Endothelial cell of umbilical vein (primary cell): Measurements from ENCODE around the gene AMIGO2. TPM values are rescaled to one million over a fixed set of nuclear protein-coding genes. Genes with fewer than 3 reads are reported as not detected.

Source experiments
- BruUV-seq: library from RNA; stranded (reverse); fragments of 400-500 nt; replicated peaks from 2 replicates; lab custom pipeline; 2021; lab: Mats Ljungman, UMichigan
- CTCF ChIA-PET: fragments of 300-600, 350-600 bp; sonication (Branson Sonifier 250); formaldehyde crosslinking; loops from one replicate; lab custom pipeline; 2021; ENCODE audit warnings: antibody characterized with exemption, inconsistent platforms; lab: Charles Lee
- POLR2A ChIA-PET: fragments of 300-600, 350-600 bp; sonication (Branson Sonifier 250); formaldehyde crosslinking; loops from one replicate; lab custom pipeline; 2021; ENCODE audit warnings: antibody characterized with exemption, inconsistent platforms; lab: Charles Lee
- DNase-seq: peaks from one replicate; pipeline ENCODE4 v3.0.0-alpha.2; 2011; ENCODE audit warnings: low read depth, low spot score
- FAIRE-seq: peaks from 2 replicates; lab custom pipeline; 2011; peaks lifted over from hg19 to GRCh38; lab: Jason Lieb, UNC
- H2AFZ ChIP-seq: 2 replicates; pipeline ENCODE4 v1.6.0; 2012; ENCODE audit warnings: low read depth, low read length, control low read depth, inconsistent platforms
- H3K27ac ChIP-seq: 2 replicates; pipeline ENCODE4 v1.5.1; 2011; ENCODE audit warnings: low read depth, mild to moderate bottlenecking, control low read depth, low read length, moderate library complexity; ENCODE audit not compliant: insufficient read depth
- H3K27me3 ChIP-seq, 2 experiments: 2 replicates each; pipeline versions ENCODE4 v1.6.0 to v1.6.1; 2011; ENCODE audit warnings: low read length in 2 of 2, mixed read lengths in 1 of 2; ENCODE audit not compliant: control insufficient read depth in 2 of 2, insufficient read depth in 2 of 2
- H3K36me3 ChIP-seq, 2 experiments: 2 replicates in 1 of 2; 3 replicates in 1 of 2; pipeline ENCODE4 v1.5.1; 2011; ENCODE audit warnings: low read length in 2 of 2, mild to moderate bottlenecking in 1 of 2, moderate library complexity in 1 of 2; ENCODE audit not compliant: control insufficient read depth in 2 of 2, insufficient read depth in 2 of 2; ENCODE audit errors: extremely low read depth in 1 of 2
- H3K4me1 ChIP-seq: 3 replicates; pipeline ENCODE4 v1.5.1; 2011; ENCODE audit warnings: mild to moderate bottlenecking, low read length; ENCODE audit not compliant: control insufficient read depth, insufficient read depth; ENCODE audit errors: extremely low read depth
- H3K4me2 ChIP-seq: 2 replicates; pipeline ENCODE4 v1.6.1; 2011; ENCODE audit warnings: low read length, control low read depth, mixed read lengths; ENCODE audit not compliant: insufficient read depth
- H3K4me3 ChIP-seq, 3 experiments: fragments of 200-600 bp in 1 of 3; sonication (generic), shearing (Covaris generic) in 1 of 3; replicated peaks in 1 of 3; 2 replicates each; pipeline ENCODE4 v1.5.1; 2011 to 2016; ENCODE audit warnings: control low read depth in 3 of 3, low read length in 3 of 3, mild to moderate bottlenecking in 2 of 3, inconsistent platforms in 1 of 3, low read depth in 1 of 3, moderate library complexity in 1 of 3; ENCODE audit not compliant: insufficient read depth in 1 of 3
- H3K79me2 ChIP-seq: 2 replicates; pipeline ENCODE4 v1.6.0; 2012; ENCODE audit warnings: low read length, inconsistent platforms; ENCODE audit not compliant: control insufficient read depth, insufficient read depth
- H3K9ac ChIP-seq: replicated peaks from 2 replicates; pipeline ENCODE3; 2011; ENCODE audit warnings: low read length, control low read depth; ENCODE audit not compliant: insufficient read depth; ENCODE audit errors: extremely low read depth
- H3K9me1 ChIP-seq: replicated peaks from 3 replicates; pipeline ENCODE4 v1.6.0; 2011; ENCODE audit warnings: mild to moderate bottlenecking, low read length; ENCODE audit not compliant: control insufficient read depth, insufficient read depth; ENCODE audit errors: extremely low read depth
- H3K9me3 ChIP-seq: replicated peaks from 2 replicates; pipeline ENCODE4 v1.5.1; 2012; ENCODE audit warnings: low read length, inconsistent platforms; ENCODE audit not compliant: control insufficient read depth, insufficient read depth
- H4K20me1 ChIP-seq: replicated peaks from 2 replicates; pipeline ENCODE3; 2011; ENCODE audit warnings: mild to moderate bottlenecking, low read length; ENCODE audit not compliant: control insufficient read depth, insufficient read depth; ENCODE audit errors: extremely low read depth
- CTCF ChIP-seq, 2 donors: IDR thresholded peaks; 1 replicate in 1 of 2; 2 replicates in 1 of 2; pipeline ENCODE4 v1.5.1; 2011; ENCODE audit warnings: low read length in 2 of 2, mild to moderate bottlenecking in 2 of 2, moderate library complexity in 2 of 2, control low read depth in 1 of 2, inconsistent platforms in 1 of 2, low read depth in 1 of 2; ENCODE audit not compliant: insufficient read depth in 1 of 2; ENCODE audit errors: extremely low read depth in 1 of 2
- EZH2 ChIP-seq: IDR thresholded peaks from 2 replicates; pipeline ENCODE4 v1.6.1; 2012; ENCODE audit warnings: borderline replicate concordance, low read depth, mild to moderate bottlenecking, moderate library complexity, low read length, inconsistent platforms; ENCODE audit not compliant: severe bottlenecking
- FOS ChIP-seq: IDR thresholded peaks from 2 replicates; pipeline ENCODE4 v1.6.1; 2011; ENCODE audit warnings: mild to moderate bottlenecking, low read length, moderate library complexity, borderline replicate concordance; ENCODE audit not compliant: insufficient read depth
- GATA2 ChIP-seq: IDR thresholded peaks from 2 replicates; pipeline ENCODE4 v1.7.0; 2011; ENCODE audit warnings: low read depth, mild to moderate bottlenecking, moderate library complexity, mixed read lengths, low read length; ENCODE audit not compliant: insufficient read length, insufficient read depth
- JUN ChIP-seq: IDR thresholded peaks from 2 replicates; pipeline ENCODE4 v1.6.1; 2011; ENCODE audit warnings: borderline replicate concordance, low read depth; ENCODE audit not compliant: insufficient read length, insufficient read depth
- MYC ChIP-seq: IDR thresholded peaks from one replicate; pipeline ENCODE4 v1.6.1; 2011; ENCODE audit warnings: mild to moderate bottlenecking, low read depth, low read length
- POLR2A ChIP-seq: IDR thresholded peaks from 2 replicates; pipeline ENCODE4 v1.6.1; 2012; ENCODE audit warnings: low read depth, mild to moderate bottlenecking, control low read depth, low read length
- POLR2AphosphoS5 ChIP-seq: IDR thresholded peaks from 2 replicates; pipeline ENCODE4 v1.6.1; 2012; ENCODE audit warnings: low read depth, mild to moderate bottlenecking, control low read depth, low read length, moderate library complexity; ENCODE audit not compliant: insufficient read depth
- dilution Hi-C: fragments of 300-500 bp; cut with MboI; formaldehyde crosslinking; loops from one replicate; pipeline ENCODE4 v1.15.0; 2019; ENCODE audit warnings: low sequenced_read_pairs; ENCODE audit not compliant: extremely low pct_ligation_motif_present
- intact Hi-C: fragments of 100-400 bp; cut with micrococcal nuclease; formaldehyde crosslinking; loops from one replicate; pipeline ENCODE4 v1.10.0; 2022
- polyA plus RNA-seq, 4 experiments: library from polyadenylated mRNA; depleted of rRNA in 3 of 4; stranded (reverse) in 3 of 4; unstranded in 1 of 4; fragments of >200 nt; gene quantifications; 2 replicates each; pipeline versions ENCODE4 v1.2.1 to v1.2.3, GENCODE V29; 2011 to 2012; ENCODE audit warnings: missing spikeins in 1 of 4
- total RNA-seq: library from RNA; stranded (reverse); gene quantifications from 2 replicates; pipeline ENCODE4 v1.2.3, GENCODE V29; 2021
- TF ChIP-seq, protein P1 (sequence below): IDR thresholded peaks from 2 replicates; pipeline ENCODE4 v1.6.1; 2011; ENCODE audit not compliant: insufficient read depth, insufficient read length

AMIGO2 gene
- total and polyA plus RNA-seq, 2 donors (not counting 3 experiments of a cell fraction or from before 2014, with no cell fraction given), result 5.4 to 7.5 TPM

DNA sequence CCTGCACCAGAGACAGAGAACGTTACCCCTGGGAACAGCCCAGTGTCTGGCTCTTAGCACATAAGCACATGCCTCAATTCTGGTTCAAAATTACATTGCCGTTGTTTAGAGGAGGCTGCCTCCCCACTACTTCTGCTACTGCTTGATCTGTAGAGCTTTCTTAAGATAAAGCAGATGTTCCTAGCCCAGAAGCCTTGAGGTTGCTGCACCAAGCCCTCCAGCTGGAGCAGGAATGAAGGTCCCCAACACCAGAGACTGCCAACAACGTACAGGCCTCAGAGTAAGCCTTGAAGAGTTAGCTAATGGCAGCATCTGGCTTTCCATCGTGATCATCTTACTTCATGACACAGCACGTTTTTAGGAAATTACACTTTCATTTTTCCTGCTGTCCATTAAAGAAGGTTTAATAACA lies 34.7 kb upstream of the AMIGO2 start:
- H3K9me3 ChIP-seq, result no peaks in the 10 kb centered on the region
- CTCF ChIA-PET, result interaction anchor here (1.9 kb wide), 1 partner anchor 82 kb away, joined by 5 read pairs; no protein-coding TSS in a partner anchor
- H3K9me1 ChIP-seq, result no peaks in the 10 kb centered on the region
- no peak overlapping the region for H3K4me3 ChIP-seq
- H3K79me2 ChIP-seq, result no peaks in the 10 kb centered on the region
- no TSS peak for BruUV-seq
- no peak overlapping the region for H3K9ac ChIP-seq
- H3K27me3 ChIP-seq, result no peaks in the 10 kb centered on the region
- no peak overlapping the region for H3K27ac ChIP-seq
- H3K4me2 ChIP-seq, result no peak overlapping the region
- H3K36me3 ChIP-seq, result no peaks in the 10 kb centered on the region
- intact Hi-C loops (no loop called here), dilution Hi-C loops (no loop called here)
- no peak for DNase-seq
- TF ChIP-seq GATA2 (no peak), POLR2AphosphoS5 (no peak), EZH2 (no peak), MYC (no peak), POLR2A (no peak), CTCF (IDR thresholded peaks at IDR 0.05; ENCODE audit: extremely low read depth in 1 of 2, insufficient read depth in 1 of 2, low read depth in 1 of 2, low read length in 2 of 2) (no peak), JUN (no peak), FOS (no peak)
- TF ChIP-seq, protein P1, sequence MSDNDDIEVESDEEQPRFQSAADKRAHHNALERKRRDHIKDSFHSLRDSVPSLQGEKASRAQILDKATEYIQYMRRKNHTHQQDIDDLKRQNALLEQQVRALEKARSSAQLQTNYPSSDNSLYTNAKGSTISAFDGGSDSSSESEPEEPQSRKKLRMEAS, result no peak
- H4K20me1 ChIP-seq, result no peaks in the 10 kb centered on the region
- H2AFZ ChIP-seq, result no peak overlapping the region
- no peaks in the 10 kb centered on the region for H3K4me1 ChIP-seq
- POLR2A ChIA-PET, result no interaction called here
- no peak for FAIRE-seq
